ENCODE measurements around the gene MROH7. TPM values are rescaled to one million over a fixed set of nuclear protein-coding genes. Genes with fewer than 3 reads are reported as not detected.

The MROH7 gene
- total and polyA plus RNA-seq, 4 donors: 0.21 to 3.4 (median 1.9) TPM

- no peak for ATAC-seq (ENCODE audit: insufficient read depth, low FRiP score)
- no peak overlapping the region for H3K27ac ChIP-seq (ENCODE audit: low read depth in 1 of 2, low read length in 1 of 2)
- TF ChIP-seq CTCF (IDR thresholded peaks at IDR 0.05; ENCODE audit: control extremely low read depth, extremely low read depth): no peak
Observed at GRCh38 chr1:54595956-54596498, 45.6 kb upstream of the MROH7 start.

GRCh38 chr1:54596756-54597155 lies 44.8 kb upstream of the MROH7 start:
- Histone ChIP-seq H3K36me3 (ENCODE audit: control insufficient read depth in 4 of 4, insufficient read depth in 4 of 4, low read length in 4 of 4) (peaks cover 0 to 10% (median 0%) of the 10 kb centered on the region in 4 donors), H3K4me1 (ENCODE audit: control insufficient read depth in 5 of 5, insufficient read depth in 5 of 5, low read length in 5 of 5) (peaks cover 0 to 11% (median 0%) of the 10 kb centered on the region in 5 donors), H3K9ac (ENCODE audit: insufficient read depth in 1 of 2, low read length in 2 of 2) (no peak overlapping the region), H3K27me3 (ENCODE audit: control insufficient read depth in 3 of 3, insufficient read depth in 3 of 3, low read length in 2 of 3) (no peaks in the 10 kb centered on the region), H3K9me3 (ENCODE audit: control insufficient read depth in 4 of 4, insufficient read depth in 3 of 4, low read length in 3 of 4) (no peaks in the 10 kb centered on the region), H3K4me3 (no peak overlapping the region), H3K27ac (ENCODE audit: low read depth in 1 of 2, low read length in 1 of 2) (no peak overlapping the region)
- WGBS, 2 donors: 89 to 98% methylated on average over 3 of the region's 3 CpGs
- TF ChIP-seq CTCF (IDR thresholded peaks at IDR 0.05; ENCODE audit: control extremely low read depth, extremely low read depth): no peak
- DNase-seq: no peak
- no peak for ATAC-seq (ENCODE audit: insufficient read depth, low FRiP score)

More at GRCh38 chr1:54595956-54596498, 45.6 kb upstream of the MROH7 start:
- WGBS, 2 donors: 91 to 92% methylated on average over 3 of the region's 3 CpGs
- Histone ChIP-seq H3K4me1 (ENCODE audit: control insufficient read depth in 5 of 5, insufficient read depth in 5 of 5, low read length in 5 of 5) (peaks cover 0 to 5% (median 0%) of the 10 kb centered on the region in 5 donors), H3K9me3 (ENCODE audit: control insufficient read depth in 4 of 4, insufficient read depth in 3 of 4, low read length in 3 of 4) (no peaks in the 10 kb centered on the region), H3K36me3 (ENCODE audit: control insufficient read depth in 4 of 4, insufficient read depth in 4 of 4, low read length in 4 of 4) (peaks cover 0 to 10% (median 0%) of the 10 kb centered on the region in 4 donors), H3K4me3 (no peak overlapping the region), H3K27me3 (ENCODE audit: control insufficient read depth in 3 of 3, insufficient read depth in 3 of 3, low read length in 2 of 3) (no peaks in the 10 kb centered on the region), H3K9ac (ENCODE audit: insufficient read depth in 1 of 2, low read length in 2 of 2) (no peak overlapping the region)
- no peak for DNase-seq

- WGBS, 2 donors: 73 to 74% methylated on average over 3 of the region's 3 CpGs
- Histone ChIP-seq H3K4me3 (no peak overlapping the region), H3K27me3 (ENCODE audit: control insufficient read depth in 3 of 3, insufficient read depth in 3 of 3, low read length in 2 of 3) (no peaks in the 10 kb centered on the region), H3K4me1 (ENCODE audit: control insufficient read depth in 5 of 5, insufficient read depth in 5 of 5, low read length in 5 of 5) (peaks cover 0 to 12% (median 0%) of the 10 kb centered on the region in 5 donors), H3K27ac (ENCODE audit: low read depth in 1 of 2, low read length in 1 of 2) (no peak overlapping the region), H3K9me3 (ENCODE audit: control insufficient read depth in 4 of 4, insufficient read depth in 3 of 4, low read length in 3 of 4) (no peaks in the 10 kb centered on the region), H3K9ac (ENCODE audit: insufficient read depth in 1 of 2, low read length in 2 of 2) (no peak overlapping the region), H3K36me3 (ENCODE audit: control insufficient read depth in 4 of 4, insufficient read depth in 4 of 4, low read length in 4 of 4) (peaks cover 0 to 11% (median 0%) of the 10 kb centered on the region in 4 donors)
- ATAC-seq (ENCODE audit: insufficient read depth, low FRiP score) (no peak), DNase-seq (no peak)
- no peak for TF ChIP-seq CTCF (IDR thresholded peaks at IDR 0.05; ENCODE audit: control extremely low read depth, extremely low read depth)
Observed at GRCh38 chr1:54597455-54598030, 44.0 kb upstream of the MROH7 start.
